Memory B cell (primary cell): Measurements from ENCODE around the gene ADPRM.

Source experiments
- ATAC-seq: fragments of 150-1000 bp; cut with Tn5 transposase; 2 replicates; pipeline ENCODE4 v1.10.0; 2021; ENCODE audit warnings: low read depth, mild to moderate bottlenecking, moderate library complexity
- DNase-seq, 2 donors: peaks; one replicate each; pipeline ENCODE4 v3.0.0; 2022; ENCODE audit warnings: low spot score in 2 of 2
- H3K27ac Mint-ChIP-seq: one replicate; pipeline ENCODE4 v1.8.0; 2022; ENCODE audit warnings: mild to moderate bottlenecking, moderate library complexity, mixed read lengths
- H3K27me3 Mint-ChIP-seq: one replicate; pipeline ENCODE4 v1.8.0; 2022; ENCODE audit warnings: mixed read lengths
- H3K36me3 Mint-ChIP-seq: one replicate; pipeline ENCODE4 v1.8.0; 2022; ENCODE audit warnings: mild to moderate bottlenecking, mixed read lengths
- H3K4me1 Mint-ChIP-seq: one replicate; pipeline ENCODE4 v1.8.0; 2022; ENCODE audit warnings: mixed read lengths
- H3K4me3 Mint-ChIP-seq: one replicate; pipeline ENCODE4 v1.8.0; 2022; ENCODE audit warnings: mild to moderate bottlenecking, moderate library complexity, mixed read lengths
- H3K9me3 Mint-ChIP-seq: one replicate; pipeline ENCODE4 v1.8.0; 2022; ENCODE audit warnings: mixed read lengths

The ADPRM gene

GRCh38 chr17:10697092-10698081 lies at the start of gene ADPRM, which contains the start of gene SCO1:
Gene ADPRM, plus strand, starts transcription at chr17:10697594. Its CDS starts 7,333 bp downstream, at chr17:10704927.
Gene SCO1, minus strand, starts transcription at chr17:10697533. Its CDS starts 26 bp downstream, at chr17:10697507.
- DNase-seq (peak; percentile 83 to 84), ATAC-seq (peak; percentile 94)
- H3K27ac Mint-ChIP-seq: peak within 1 kb of the TSS; percentile 98
- no peaks in the 10 kb centered on the region for H3K27me3 Mint-ChIP-seq
- H3K4me1 Mint-ChIP-seq: peaks cover 22% of the 10 kb centered on the region
- peaks cover 14% of the 10 kb centered on the region for H3K36me3 Mint-ChIP-seq
- H3K4me3 Mint-ChIP-seq: peak within 1 kb of the TSS; percentile 97
- H3K9me3 Mint-ChIP-seq: no peaks in the 10 kb centered on the region

- Mint-ChIP-seq H3K9me3 (no peaks in the 10 kb centered on the region), H3K4me3 (no peak overlapping the region), H3K4me1 (peaks cover 6% of the 10 kb centered on the region), H3K36me3 (peaks cover 7% of the 10 kb centered on the region), H3K27me3 (no peaks in the 10 kb centered on the region), H3K27ac (no peak overlapping the region)
- ATAC-seq: no peak
- DNase-seq: no peak
These were observed 49.0 kb upstream of the ADPRM start for GRCh38 chr17:10648381-10648780.

- ATAC-seq: no peak
- peaks cover 7% of the 10 kb centered on the region for H3K36me3 Mint-ChIP-seq
- no peak overlapping the region for H3K4me3 Mint-ChIP-seq
- H3K27me3 Mint-ChIP-seq: no peaks in the 10 kb centered on the region
- no peak overlapping the region for H3K27ac Mint-ChIP-seq
- peaks cover 6% of the 10 kb centered on the region for H3K4me1 Mint-ChIP-seq
- no peaks in the 10 kb centered on the region for H3K9me3 Mint-ChIP-seq
- no peak for DNase-seq
These were observed 48.4 kb upstream of the ADPRM start for GRCh38 chr17:10648956-10649355.

- Mint-ChIP-seq H3K27me3 (no peaks in the 10 kb centered on the region), H3K27ac (peak overlapping the region; percentile 5), H3K9me3 (no peaks in the 10 kb centered on the region), H3K36me3 (peaks cover 3% of the 10 kb centered on the region), H3K4me3 (no peak overlapping the region), H3K4me1 (peaks cover 6% of the 10 kb centered on the region)
- no peak for DNase-seq
- ATAC-seq: no peak
These were observed 47.8 kb upstream of the ADPRM start for GRCh38 chr17:10649602-10650001.

GRCh38 chr17:10651927-10652326 lies 45.5 kb upstream of the ADPRM start:
- Mint-ChIP-seq H3K36me3 (no peaks in the 10 kb centered on the region), H3K4me3 (no peak overlapping the region), H3K27ac (no peak overlapping the region), H3K4me1 (peaks cover 4% of the 10 kb centered on the region), H3K27me3 (no peaks in the 10 kb centered on the region), H3K9me3 (no peaks in the 10 kb centered on the region)
- DNase-seq: no peak
- no peak for ATAC-seq

GRCh38 chr17:10652984-10653659 lies 44.3 kb upstream of the ADPRM start:
- Mint-ChIP-seq H3K27ac (peak overlapping the region; percentile 45), H3K27me3 (no peaks in the 10 kb centered on the region), H3K4me3 (no peak overlapping the region), H3K9me3 (no peaks in the 10 kb centered on the region), H3K4me1 (peaks cover 4% of the 10 kb centered on the region), H3K36me3 (no peaks in the 10 kb centered on the region)
- DNase-seq (no peak), ATAC-seq (no peak)

GRCh38 chr17:10653987-10654386 lies 43.4 kb upstream of the ADPRM start:
- no peaks in the 10 kb centered on the region for H3K27me3 Mint-ChIP-seq
- H3K27ac Mint-ChIP-seq: no peak overlapping the region
- no peaks in the 10 kb centered on the region for H3K9me3 Mint-ChIP-seq
- H3K4me3 Mint-ChIP-seq: no peak overlapping the region
- H3K36me3 Mint-ChIP-seq: peaks cover 2% of the 10 kb centered on the region
- DNase-seq (no peak), ATAC-seq (no peak)
- H3K4me1 Mint-ChIP-seq: peaks cover 4% of the 10 kb centered on the region

- no peaks in the 10 kb centered on the region for H3K9me3 Mint-ChIP-seq
- no peaks in the 10 kb centered on the region for H3K27me3 Mint-ChIP-seq
- no peak within 1 kb of the TSS for H3K27ac Mint-ChIP-seq
These were observed 40.2 kb upstream of the ADPRM start, which contains the start of gene MYH3 for GRCh38 chr17:10657148-10657547. Gene MYH3, minus strand, starts transcription at chr17:10657309. Its CDS starts 2,245 bp downstream, at chr17:10655064.

GRCh38 chr17:10657879-10658278 lies 39.5 kb upstream of the ADPRM start:
- peaks cover 2% of the 10 kb centered on the region for H3K4me1 Mint-ChIP-seq
- H3K9me3 Mint-ChIP-seq: no peaks in the 10 kb centered on the region
- no peak overlapping the region for H3K27ac Mint-ChIP-seq
- H3K27me3 Mint-ChIP-seq: no peaks in the 10 kb centered on the region
- no peak overlapping the region for H3K4me3 Mint-ChIP-seq
- H3K36me3 Mint-ChIP-seq: peaks cover 15% of the 10 kb centered on the region
- DNase-seq: no peak
- ATAC-seq: no peak

More at GRCh38 chr17:10657148-10657547, 40.2 kb upstream of the ADPRM start, which contains the start of gene MYH3:
- ATAC-seq: no peak
- Mint-ChIP-seq H3K4me3 (no peak within 1 kb of the TSS), H3K4me1 (peaks cover 4% of the 10 kb centered on the region), H3K36me3 (peaks cover 13% of the 10 kb centered on the region)
- no peak for DNase-seq

GRCh38 chr17:10661437-10661836 lies 36.0 kb upstream of the ADPRM start:
- peaks cover 19% of the 10 kb centered on the region for H3K36me3 Mint-ChIP-seq
- DNase-seq (no peak), ATAC-seq (no peak)

GRCh38 chr17:10663231-10663630 lies 34.2 kb upstream of the ADPRM start:
- Mint-ChIP-seq H3K27me3 (no peaks in the 10 kb centered on the region), H3K4me1 (no peaks in the 10 kb centered on the region), H3K27ac (no peak overlapping the region), H3K9me3 (no peaks in the 10 kb centered on the region), H3K4me3 (no peak overlapping the region), H3K36me3 (peaks cover 19% of the 10 kb centered on the region)
- DNase-seq (no peak), ATAC-seq (no peak)

More at GRCh38 chr17:10661437-10661836, 36.0 kb upstream of the ADPRM start:
- H3K4me1 Mint-ChIP-seq: no peaks in the 10 kb centered on the region
- no peaks in the 10 kb centered on the region for H3K9me3 Mint-ChIP-seq
- H3K27ac Mint-ChIP-seq: no peak overlapping the region
- no peaks in the 10 kb centered on the region for H3K27me3 Mint-ChIP-seq
- no peak overlapping the region for H3K4me3 Mint-ChIP-seq

GRCh38 chr17:10664571-10664970 lies 32.8 kb upstream of the ADPRM start:
- Mint-ChIP-seq H3K27ac (no peak overlapping the region), H3K27me3 (no peaks in the 10 kb centered on the region), H3K36me3 (peaks cover 11% of the 10 kb centered on the region), H3K9me3 (no peaks in the 10 kb centered on the region), H3K4me1 (no peaks in the 10 kb centered on the region), H3K4me3 (no peak overlapping the region)
- no peak for ATAC-seq
- no peak for DNase-seq

- H3K36me3 Mint-ChIP-seq: peaks cover 6% of the 10 kb centered on the region
- ATAC-seq (no peak), DNase-seq (no peak)
- no peak overlapping the region for H3K27ac Mint-ChIP-seq
- no peaks in the 10 kb centered on the region for H3K27me3 Mint-ChIP-seq
- no peak overlapping the region for H3K4me3 Mint-ChIP-seq
- H3K4me1 Mint-ChIP-seq: no peaks in the 10 kb centered on the region
- no peaks in the 10 kb centered on the region for H3K9me3 Mint-ChIP-seq
These were observed 30.5 kb upstream of the ADPRM start for GRCh38 chr17:10666906-10667305.

GRCh38 chr17:10668775-10669174 lies 28.6 kb upstream of the ADPRM start:
- Mint-ChIP-seq H3K4me1 (no peaks in the 10 kb centered on the region), H3K36me3 (no peaks in the 10 kb centered on the region), H3K27ac (no peak overlapping the region), H3K4me3 (no peak overlapping the region), H3K9me3 (no peaks in the 10 kb centered on the region), H3K27me3 (no peaks in the 10 kb centered on the region)
- ATAC-seq: no peak
- no peak for DNase-seq
